ENCODE results near the gene SHBG. TPM values are rescaled to one million over a fixed set of nuclear protein-coding genes. Genes with fewer than 3 reads are reported as not detected.
"Not testable (repeated sequence)": the region's sequence is repeated elsewhere in the genome, so short reads cannot be mapped to it uniquely, and the experiment has no call there.

Gene SHBG
- total RNA-seq, 1 donor from 2014 or later, result not detected

- no peak for DNase-seq
- intact Hi-C loops (cut with micrococcal nuclease), result no loop called here
Measured at GRCh38 chr17:7640783-7641182, 10.8 kb downstream of the SHBG start.

GRCh38 chr17:7641635-7642034 lies 11.7 kb downstream of the SHBG start:
- ATAC-seq, DNase-seq: not testable (repeated sequence)

More at GRCh38 chr17:7640783-7641182, 10.8 kb downstream of the SHBG start:
- no peak for ATAC-seq

GRCh38 chr17:7644775-7645174 lies 14.8 kb downstream of the SHBG start:
- DNase-seq, result no peak
- intact Hi-C loops (cut with micrococcal nuclease), result no loop called here
- no peak for ATAC-seq

More at GRCh38 chr17:7641635-7642034, 11.7 kb downstream of the SHBG start:
- intact Hi-C loops (cut with micrococcal nuclease), result not testable (repeated sequence)

- intact Hi-C loops (cut with micrococcal nuclease), result no loop called here
- no peak for ATAC-seq
- no peak for DNase-seq
Measured at GRCh38 chr17:7646457-7646856, 16.5 kb downstream of the SHBG start.

GRCh38 chr17:7647018-7647417 lies 17.1 kb downstream of the SHBG start:
- intact Hi-C loops (cut with micrococcal nuclease), result no loop called here
- ATAC-seq (no peak), DNase-seq (no peak)

- DNase-seq (peak; percentile 81), ATAC-seq (peak; percentile 90)
- intact Hi-C loops (cut with micrococcal nuclease), result no loop called here
Measured at GRCh38 chr17:7650509-7651096, 20.7 kb downstream of the SHBG start, which contains the start of gene ATP1B2. ATP1B2 (plus strand) TSS chr17:7650926; CDS start chr17:7651519, 593 bp downstream.

GRCh38 chr17:7651097-7651664 lies 21.2 kb downstream of the SHBG start:
- DNase-seq (peak; percentile 29), ATAC-seq (no peak)
- intact Hi-C loops (cut with micrococcal nuclease), result no loop called here

GRCh38 chr17:7651665-7652387 lies 21.9 kb downstream of the SHBG start:
- peak; percentile 49 for ATAC-seq
- intact Hi-C loops (cut with micrococcal nuclease), result no loop called here
- DNase-seq, result peak; percentile 46

GRCh38 chr17:7652388-7653356 lies 22.7 kb downstream of the SHBG start:
- DNase-seq (no peak), ATAC-seq (no peak)
- intact Hi-C loops (cut with micrococcal nuclease), result no loop called here

GRCh38 chr17:7654832-7655540 lies 25.1 kb downstream of the SHBG start:
- intact Hi-C loops (cut with micrococcal nuclease), result no loop called here
- ATAC-seq, result no peak
- no peak for DNase-seq

- intact Hi-C loops (cut with micrococcal nuclease), result no loop called here
- no peak for DNase-seq
- no peak for ATAC-seq
Measured at GRCh38 chr17:7655541-7655840, 25.6 kb downstream of the SHBG start.

- intact Hi-C loops (cut with micrococcal nuclease), result no loop called here
- DNase-seq (peak; percentile 78), ATAC-seq (peak; percentile 79)
Measured at GRCh38 chr17:7656958-7657609, 27.1 kb downstream of the SHBG start.

GRCh38 chr17:7667656-7668406 lies 37.9 kb downstream of the SHBG start:
- DNase-seq, result no peak
- intact Hi-C loops (cut with micrococcal nuclease), result no loop called here
- ATAC-seq, result no peak

GRCh38 chr17:7668482-7668881 lies 38.5 kb downstream of the SHBG start:
- no peak for ATAC-seq
- intact Hi-C loops (cut with micrococcal nuclease), result no loop called here

GRCh38 chr17:7673239-7673638 lies 43.3 kb downstream of the SHBG start:
- DNase-seq (no peak), ATAC-seq (no peak)
- intact Hi-C loops (cut with micrococcal nuclease), result no loop called here

More at GRCh38 chr17:7668482-7668881, 38.5 kb downstream of the SHBG start:
- DNase-seq, result no peak

GRCh38 chr17:7674934-7675333 lies 45.0 kb downstream of the SHBG start:
- intact Hi-C loops (cut with micrococcal nuclease), result no loop called here
- ATAC-seq (no peak), DNase-seq (no peak)

GRCh38 chr17:7676533-7676932 lies 46.6 kb downstream of the SHBG start:
- intact Hi-C loops (cut with micrococcal nuclease), result no loop called here
- no peak for DNase-seq
- ATAC-seq, result no peak

Measured in left ventricle myocardium superior (tissue), 1 donor.